OCI-LY7 (cell line): Measurements from ENCODE around the gene DHRS9.

Source experiments
- CTCF ChIP-seq: fragments of 200-600 bp; sonication (generic); conservative IDR thresholded peaks from 2 replicates; pipeline ENCODE4 v1.5.1; 2014; ENCODE audit warnings: mild to moderate bottlenecking, antibody characterized with exemption, low read length, moderate library complexity, mixed read lengths
- EZH2phosphoT487 ChIP-seq: fragments of 200-600 bp; sonication (generic); IDR thresholded peaks from 2 replicates; pipeline ENCODE4 v1.6.1; 2018; ENCODE audit warnings: low read depth, borderline replicate concordance, mild to moderate bottlenecking, mixed run types, antibody characterized with exemption, low read length, moderate library complexity, mixed read lengths

- no peak for TF ChIP-seq CTCF
- no peak for TF ChIP-seq EZH2phosphoT487
Measured at GRCh38 chr2:169029341-169029740, 40.0 kb upstream of the DHRS9 start.
